Fibroblast of skin of scalp (primary cell): ENCODE data around the gene TRIM25.

Experiments used
- DNase-seq: peaks from one replicate; pipeline ENCODE4 v3.0.0-alpha.2; 2013

The TRIM25 gene

GRCh38 chr17:56861899-56862298 is 52.0 kb downstream of the TRIM25 start:
- DNase-seq, result no peak

DNA sequence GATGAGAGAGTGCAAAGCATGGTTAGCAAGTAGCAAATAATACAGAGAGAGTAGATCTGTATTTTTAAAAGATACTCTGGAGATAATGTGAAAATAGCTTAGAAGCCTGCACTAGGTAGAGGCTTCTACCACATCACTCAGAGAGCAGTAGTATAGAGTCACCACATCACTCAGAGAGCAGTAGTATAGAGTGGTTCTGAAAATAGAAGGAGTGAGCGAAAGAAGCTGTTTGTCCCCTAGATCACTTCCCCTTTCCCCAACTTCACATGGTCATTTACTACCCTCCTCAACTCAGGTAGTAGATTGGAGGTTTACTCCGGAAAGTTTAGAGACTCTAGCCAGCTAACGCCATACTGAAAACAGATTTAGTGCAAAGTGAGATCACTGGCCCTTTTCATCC is 62.8 kb downstream of the TRIM25 start:
- no peak for DNase-seq

GRCh38 chr17:56850591-56850990 is 63.3 kb downstream of the TRIM25 start:
- DNase-seq, result no peak

DNA sequence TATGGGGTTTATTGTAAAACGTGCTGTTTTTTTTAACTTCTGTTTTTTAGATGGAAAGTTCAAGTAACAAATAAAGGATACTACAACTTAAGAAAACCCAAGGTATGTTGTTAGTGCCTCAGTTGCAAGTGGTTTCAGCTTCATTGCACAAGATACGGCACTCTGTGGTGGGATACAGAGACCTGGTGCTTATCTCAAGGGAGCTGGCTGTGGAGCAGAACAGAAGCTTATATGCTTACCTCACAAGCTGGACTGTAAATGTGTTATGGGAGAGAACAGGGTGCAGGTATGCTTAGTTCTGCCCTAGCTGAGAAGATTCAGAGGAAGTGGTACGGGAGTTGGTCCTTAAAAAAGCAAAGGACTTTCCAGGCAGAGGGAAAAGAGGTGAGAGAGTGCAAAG is 64.7 kb downstream of the TRIM25 start:
- DNase-seq, result no peak

- DNase-seq, result no peak
Observed at GRCh38 chr17:56847106-56847505, 66.7 kb downstream of the TRIM25 start.

DNA sequence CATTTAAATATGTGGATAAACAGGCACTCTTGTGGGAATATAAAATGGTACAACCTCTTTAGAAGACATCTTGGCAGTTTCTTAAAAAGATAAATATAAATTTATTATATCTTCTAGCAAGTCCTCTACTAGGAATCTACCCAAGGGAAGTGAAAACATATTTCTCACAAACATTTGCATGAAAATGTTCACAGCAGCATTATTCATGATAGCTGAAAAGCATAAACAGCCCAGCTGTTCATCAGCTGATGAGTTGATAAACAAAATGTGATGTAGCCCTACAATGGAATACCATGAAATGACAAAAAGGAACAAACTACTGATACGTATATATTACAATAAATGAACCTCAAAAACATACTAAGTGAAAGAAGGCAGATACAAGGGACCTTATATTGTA is 67.9 kb downstream of the TRIM25 start:
- no peak for DNase-seq

DNA sequence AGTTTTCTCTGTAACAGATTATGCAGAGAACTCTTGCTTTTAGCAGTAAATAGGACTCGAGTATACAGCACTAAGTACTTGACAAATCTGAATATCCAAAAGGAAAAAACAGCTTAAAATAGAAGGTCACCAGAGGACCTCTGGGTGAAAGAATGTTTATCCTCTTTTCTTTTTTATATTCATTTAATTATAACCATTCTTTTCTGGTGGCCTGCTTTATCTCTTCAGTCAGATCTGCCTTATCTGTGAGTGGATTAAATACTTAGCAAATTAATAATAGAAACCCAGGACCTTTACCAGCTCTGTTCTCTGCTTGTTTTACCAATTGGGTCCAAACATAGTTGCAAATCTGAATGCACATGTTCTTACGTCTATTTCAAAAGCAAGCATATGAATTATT is 71.3 kb downstream of the TRIM25 start:
- no peak for DNase-seq

DNA sequence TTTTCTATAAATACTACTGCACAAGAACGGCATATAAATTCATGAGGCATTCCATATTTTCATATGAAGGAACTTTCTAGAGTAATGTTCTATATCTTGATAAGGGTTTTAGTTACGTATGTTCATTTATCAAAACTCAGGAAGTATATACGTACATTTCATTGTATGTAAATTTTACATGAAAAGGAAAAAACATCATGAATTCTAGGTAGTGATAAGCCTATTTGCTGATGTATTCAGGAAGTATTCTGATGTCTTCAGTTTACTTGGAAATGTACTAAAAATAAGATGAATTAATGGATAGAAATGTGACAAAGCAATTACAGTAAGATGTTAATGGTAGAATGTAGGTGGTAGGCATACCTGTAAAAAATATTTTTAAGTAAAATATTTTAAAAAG is 75.2 kb downstream of the TRIM25 start:
- no peak for DNase-seq
